ENCODE measurements around the gene MCL1. TPM values are rescaled to one million over a fixed set of nuclear protein-coding genes. Genes with fewer than 3 reads are reported as not detected.
A peak's percentile ranks its signal among the peaks of the same experiment; 100 is the strongest.
"Not testable (repeated sequence)": the region's sequence is repeated elsewhere in the genome, so short reads cannot be mapped to it uniquely, and the experiment has no call there.

The MCL1 gene
- total RNA-seq, 2 experiments from 2014 or later = 302 to 303 TPM

DNA sequence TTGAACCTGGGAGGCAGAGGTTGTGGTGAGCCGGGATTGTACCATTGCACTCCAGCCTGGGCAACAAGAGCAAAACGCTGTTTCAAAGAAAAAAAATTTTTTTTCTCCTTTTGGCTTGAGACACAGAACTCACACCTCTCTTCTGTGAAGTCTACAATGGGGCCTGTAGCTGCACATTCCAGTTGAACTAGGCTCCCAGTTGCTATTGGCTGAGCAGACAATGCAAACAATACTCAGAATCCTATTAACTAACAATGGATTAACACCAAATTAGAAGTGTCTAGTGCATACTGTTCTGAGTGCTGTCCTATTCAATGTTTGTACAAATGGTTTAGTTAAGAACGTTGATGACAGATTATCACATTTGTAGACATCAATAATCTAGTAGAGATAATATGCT, 17.6 kb upstream of the MCL1 start:
- ATAC-seq (ENCODE audit: low read depth) = no peak
- no peak overlapping the region for H3K4me3 Mint-ChIP-seq

GRCh38 chr1:150596095-150596892, 16.9 kb upstream of the MCL1 start:
- ATAC-seq (ENCODE audit: low read depth) (no peak), DNase-seq (no peak)
- H3K4me3 Mint-ChIP-seq = no peak overlapping the region
- peaks cover 4% of the 10 kb centered on the region for H3K36me3 Mint-ChIP-seq
- POLR2A ChIA-PET = no interaction called here
- peaks cover 9% of the 10 kb centered on the region for H3K4me1 Mint-ChIP-seq
- H3K27me3 Mint-ChIP-seq = no peaks in the 10 kb centered on the region
- H3K9me3 Mint-ChIP-seq = no peaks in the 10 kb centered on the region
- no peak overlapping the region for H3K27ac Mint-ChIP-seq

More for the DNA sequence above, 17.6 kb upstream of the MCL1 start:
- H3K4me1 Mint-ChIP-seq = peaks cover 9% of the 10 kb centered on the region
- POLR2A ChIA-PET = no interaction called here
- peaks cover 4% of the 10 kb centered on the region for H3K36me3 Mint-ChIP-seq
- no peaks in the 10 kb centered on the region for H3K9me3 Mint-ChIP-seq
- no peaks in the 10 kb centered on the region for H3K27me3 Mint-ChIP-seq
- DNase-seq = no peak
- H3K27ac Mint-ChIP-seq = no peak overlapping the region

GRCh38 chr1:150582371-150582770, 3.0 kb upstream of the MCL1 start:
- POLR2A ChIA-PET = interaction anchor here (0.7 to 1.5 kb wide), 3 partner anchors 14 to 22 kb away, joined by 3 to 4 read pairs (median 4); no protein-coding TSS in a partner anchor
- peaks cover 13% of the 10 kb centered on the region for H3K4me1 Mint-ChIP-seq
- H3K27ac Mint-ChIP-seq = no peak overlapping the region
- H3K4me3 Mint-ChIP-seq = no peak overlapping the region
- no peaks in the 10 kb centered on the region for H3K9me3 Mint-ChIP-seq
- H3K36me3 Mint-ChIP-seq = peaks cover 29% of the 10 kb centered on the region
- ATAC-seq (ENCODE audit: low read depth) = no peak
- H3K27me3 Mint-ChIP-seq = no peaks in the 10 kb centered on the region
- no peak for DNase-seq

GRCh38 chr1:150581962-150582361, 2.6 kb upstream of the MCL1 start:
- POLR2A ChIA-PET = interaction anchor here (13.3 kb wide), 1 partner anchor 17 kb away, joined by 1003 read pairs; no protein-coding TSS in a partner anchor
- H3K27me3 Mint-ChIP-seq; H3K9me3 Mint-ChIP-seq; DNase-seq; H3K27ac Mint-ChIP-seq; H3K4me3 Mint-ChIP-seq; ATAC-seq (ENCODE audit: low read depth): not testable (repeated sequence)
- Mint-ChIP-seq H3K4me1 (peaks cover 13% of the 10 kb centered on the region), H3K36me3 (peaks cover 33% of the 10 kb centered on the region)

DNA sequence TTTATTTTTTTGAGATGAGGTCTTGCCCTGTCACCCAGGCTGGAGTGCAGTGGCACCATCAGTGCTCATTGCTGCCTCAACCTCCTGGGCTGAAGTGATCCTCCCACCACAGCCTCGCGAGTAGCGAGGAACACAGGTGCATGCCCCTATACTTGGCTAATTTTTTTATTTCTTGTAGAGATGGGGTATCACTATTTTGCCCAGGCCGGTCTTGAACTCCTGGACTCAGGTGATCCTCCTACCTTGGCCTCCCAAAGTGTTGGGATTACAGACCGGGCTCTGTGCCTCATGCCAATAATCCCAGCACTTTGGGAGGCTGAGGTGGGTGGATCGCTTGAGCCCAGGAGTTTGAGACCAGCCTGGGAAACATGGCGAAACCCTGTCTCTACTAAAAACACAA, 2.0 kb upstream of the MCL1 start:
- not testable (repeated sequence) for H3K9me3 Mint-ChIP-seq, H3K27ac Mint-ChIP-seq

DNA sequence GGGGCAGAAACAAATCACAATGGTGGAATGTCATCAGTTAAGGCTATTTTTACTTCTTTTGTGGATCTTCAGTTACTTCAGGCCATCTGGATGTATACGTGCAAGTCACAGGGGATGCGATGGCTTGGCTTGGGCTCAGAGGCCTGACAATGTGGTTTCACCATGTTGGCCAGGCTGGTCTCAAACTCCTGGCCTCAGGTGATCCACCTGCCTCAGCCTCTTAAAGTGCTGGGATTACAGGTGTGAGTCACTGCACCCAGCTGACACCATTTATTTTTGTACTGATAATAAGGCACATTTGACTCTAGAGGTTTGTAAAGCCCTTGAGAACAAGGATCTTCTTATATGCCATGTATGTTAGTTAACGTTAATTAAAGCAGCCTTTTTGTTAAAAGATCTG, 1.6 kb upstream of the MCL1 start:
- Mint-ChIP-seq H3K36me3 (peaks cover 40% of the 10 kb centered on the region), H3K27ac (peak overlapping the region; percentile 91), H3K4me1 (peaks cover 14% of the 10 kb centered on the region), H3K4me3 (peak overlapping the region; percentile 92)
- H3K9me3 Mint-ChIP-seq; ATAC-seq (ENCODE audit: low read depth); H3K27me3 Mint-ChIP-seq; DNase-seq: not testable (repeated sequence)
- POLR2A ChIA-PET = interaction anchor here (1.5 to 13.3 kb wide), 4 partner anchors 8 to 406 kb away, joined by 4 to 1003 read pairs (median 50); partner anchors contain the start of gene ENSA

More for the DNA sequence above, 2.0 kb upstream of the MCL1 start:
- Mint-ChIP-seq H3K36me3 (peaks cover 37% of the 10 kb centered on the region), H3K4me1 (peaks cover 13% of the 10 kb centered on the region)
- not testable (repeated sequence) for H3K4me3 Mint-ChIP-seq; DNase-seq; ATAC-seq (ENCODE audit: low read depth); H3K27me3 Mint-ChIP-seq
- POLR2A ChIA-PET = interaction anchor here (1.5 to 13.3 kb wide), 2 partner anchors 17 to 405 kb away, joined by 4 to 1003 read pairs; no protein-coding TSS in a partner anchor

GRCh38 chr1:150579945-150580642, 684 bp upstream of the MCL1 start:
- peaks cover 19% of the 10 kb centered on the region for H3K4me1 Mint-ChIP-seq
- ATAC-seq (ENCODE audit: low read depth) (no peak), DNase-seq (no peak)
- peak overlapping the region; percentile 91 for H3K27ac Mint-ChIP-seq
- H3K36me3 Mint-ChIP-seq = peaks cover 44% of the 10 kb centered on the region
- peak overlapping the region; percentile 92 for H3K4me3 Mint-ChIP-seq
- H3K27me3 Mint-ChIP-seq = no peaks in the 10 kb centered on the region
- POLR2A ChIA-PET = interaction anchor here (0.6 to 13.3 kb wide), 31 partner anchors 9 to 652 kb away, joined by 3 to 1003 read pairs (median 5); partner anchors contain the start of genes CDC42SE1, ENSA, FALEC and GOLPH3L
- no peaks in the 10 kb centered on the region for H3K9me3 Mint-ChIP-seq

DNA sequence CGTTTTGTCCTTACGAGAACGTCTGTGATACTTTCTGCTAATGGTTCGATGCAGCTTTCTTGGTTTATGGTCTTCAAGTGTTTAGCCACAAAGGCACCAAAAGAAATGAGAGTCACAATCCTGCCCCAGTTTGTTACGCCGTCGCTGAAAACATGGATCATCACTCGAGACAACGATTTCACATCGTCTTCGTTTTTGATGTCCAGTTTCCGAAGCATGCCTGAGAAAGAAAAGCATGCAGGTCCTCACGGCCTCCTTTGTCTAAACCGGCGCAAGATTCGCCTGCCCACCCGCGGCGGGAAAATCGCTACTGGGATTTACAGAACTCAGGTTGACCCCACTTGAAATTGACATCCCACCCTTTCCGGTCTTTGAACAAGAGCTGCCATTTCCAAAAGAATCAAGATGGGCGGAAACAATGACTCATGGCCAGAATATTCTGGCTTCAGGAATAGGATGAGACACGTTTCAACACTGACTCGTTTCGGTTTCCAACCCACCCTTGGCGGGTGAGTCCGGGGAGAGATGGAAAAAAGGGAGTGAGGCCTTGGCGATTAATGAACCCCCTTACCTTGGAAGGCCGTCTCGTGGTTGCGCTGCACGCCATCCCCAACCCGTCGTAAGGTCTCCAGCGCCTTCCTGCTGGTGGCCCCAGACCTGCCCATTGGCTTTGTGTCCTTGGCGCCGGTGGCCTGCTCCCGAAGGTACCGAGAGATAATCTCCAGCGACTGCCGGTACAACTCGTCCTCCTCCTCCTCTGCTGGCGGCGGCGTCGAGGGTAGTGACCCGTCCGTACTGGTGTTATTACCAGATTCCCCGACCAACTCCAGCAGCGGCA, 919 bp downstream of the MCL1 start:
- Mint-ChIP-seq H3K4me1 (peaks cover 31% of the 10 kb centered on the region), H3K27ac (peak overlapping the region; percentile 90), H3K27me3 (no peaks in the 10 kb centered on the region), H3K36me3 (peaks cover 55% of the 10 kb centered on the region), H3K9me3 (no peaks in the 10 kb centered on the region), H3K4me3 (peak overlapping the region; percentile 92)
- DNase-seq (peak; percentile 64), ATAC-seq (ENCODE audit: low read depth) (peak; percentile 7)
- POLR2A ChIA-PET = interaction anchor here (0.9 to 13.3 kb wide), 13 partner anchors 14 to 429 kb away, joined by 3 to 1003 read pairs (median 4); partner anchors contain the start of genes ENSA, FALEC, GOLPH3L and TARS2

DNA sequence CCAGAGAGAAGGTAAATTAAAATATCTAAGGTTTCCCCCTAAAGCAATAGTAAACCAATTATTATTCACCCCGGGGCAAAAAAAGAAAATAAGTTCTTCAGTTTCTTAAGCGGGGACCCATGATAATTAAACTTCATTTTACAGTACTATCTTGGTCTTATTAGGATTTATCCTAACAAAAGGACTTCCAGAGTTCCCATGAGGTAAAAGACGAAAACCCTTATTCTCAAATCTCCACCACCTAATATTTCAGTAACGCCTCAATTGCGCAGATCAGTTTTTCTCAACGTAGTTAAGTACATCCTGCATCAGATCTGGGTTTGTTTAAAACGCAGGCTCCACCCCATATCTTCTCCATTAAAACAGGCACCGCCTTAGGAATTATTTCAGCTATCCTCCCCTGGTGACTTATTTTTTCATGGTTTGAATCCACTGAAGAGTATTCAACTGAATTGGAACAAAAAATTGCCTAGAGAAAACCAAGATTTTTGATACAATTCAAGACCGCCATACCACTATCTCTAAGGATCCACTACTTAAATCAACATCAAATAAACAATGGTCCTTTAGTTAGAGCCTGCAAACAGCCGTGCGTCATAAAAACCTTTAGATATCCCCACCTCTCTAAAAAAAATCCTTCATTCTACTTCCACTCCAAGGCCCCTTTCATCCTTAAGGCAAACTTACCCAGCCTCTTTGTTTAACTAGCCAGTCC, 1.7 kb downstream of the MCL1 start:
- DNase-seq = no peak
- Mint-ChIP-seq H3K9me3 (no peaks in the 10 kb centered on the region), H3K4me3 (peak overlapping the region; percentile 92), H3K27me3 (no peaks in the 10 kb centered on the region), H3K4me1 (peaks cover 39% of the 10 kb centered on the region), H3K36me3 (peaks cover 63% of the 10 kb centered on the region), H3K27ac (peak overlapping the region; percentile 90)
- POLR2A ChIA-PET = interaction anchor here (1.0 to 13.3 kb wide), 6 partner anchors 13 to 90 kb away, joined by 3 to 1003 read pairs (median 50); partner anchors contain the start of genes ENSA and TARS2
- ATAC-seq (ENCODE audit: low read depth) = no peak

GRCh38 chr1:150576794-150577556, 2.4 kb downstream of the MCL1 start:
- H3K36me3 Mint-ChIP-seq = peaks cover 65% of the 10 kb centered on the region
- POLR2A ChIA-PET = interaction anchor here (1.0 to 13.3 kb wide), 6 partner anchors 12 to 689 kb away, joined by 3 to 1003 read pairs (median 43); partner anchors contain the start of genes ENSA and TARS2
- H3K27ac Mint-ChIP-seq = peak overlapping the region; percentile 90
- no peaks in the 10 kb centered on the region for H3K9me3 Mint-ChIP-seq
- DNase-seq = no peak
- no peak for ATAC-seq (ENCODE audit: low read depth)
- H3K27me3 Mint-ChIP-seq = no peaks in the 10 kb centered on the region
- H3K4me1 Mint-ChIP-seq = peaks cover 41% of the 10 kb centered on the region
- peak overlapping the region; percentile 92 for H3K4me3 Mint-ChIP-seq

DNA sequence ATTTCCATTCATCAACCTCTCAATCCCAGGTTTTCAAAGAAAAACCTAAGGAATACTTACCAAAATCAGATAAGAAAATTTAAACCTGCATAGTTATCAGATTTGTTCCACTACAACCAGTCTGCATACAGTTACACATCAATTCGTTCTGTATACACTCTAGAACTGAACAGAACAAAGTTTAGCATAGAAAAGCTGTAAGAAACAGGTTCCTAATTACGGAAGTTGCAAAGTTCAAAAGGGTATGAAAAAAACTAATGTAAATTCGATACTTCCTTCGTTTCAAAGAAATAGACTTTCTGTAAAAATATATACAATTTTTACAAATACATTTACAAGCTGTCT, 3.1 kb downstream of the MCL1 start:
- H3K9me3 Mint-ChIP-seq = no peaks in the 10 kb centered on the region
- no peak for DNase-seq
- no peaks in the 10 kb centered on the region for H3K27me3 Mint-ChIP-seq
- H3K4me1 Mint-ChIP-seq = peaks cover 42% of the 10 kb centered on the region
- H3K4me3 Mint-ChIP-seq = peak overlapping the region; percentile 92
- peaks cover 67% of the 10 kb centered on the region for H3K36me3 Mint-ChIP-seq
- POLR2A ChIA-PET = interaction anchor here (1.2 to 13.3 kb wide), 5 partner anchors 11 to 688 kb away, joined by 4 to 1003 read pairs (median 10); partner anchors contain the start of gene ENSA
- no peak for ATAC-seq (ENCODE audit: low read depth)
- H3K27ac Mint-ChIP-seq = peak overlapping the region; percentile 95
